Measurements from ENCODE around the gene CYP2S1.

The CYP2S1 gene

GRCh38 chr19:41238244-41238643 is 45.2 kb downstream of the CYP2S1 start:
- TF ChIP-seq, protein P1, sequence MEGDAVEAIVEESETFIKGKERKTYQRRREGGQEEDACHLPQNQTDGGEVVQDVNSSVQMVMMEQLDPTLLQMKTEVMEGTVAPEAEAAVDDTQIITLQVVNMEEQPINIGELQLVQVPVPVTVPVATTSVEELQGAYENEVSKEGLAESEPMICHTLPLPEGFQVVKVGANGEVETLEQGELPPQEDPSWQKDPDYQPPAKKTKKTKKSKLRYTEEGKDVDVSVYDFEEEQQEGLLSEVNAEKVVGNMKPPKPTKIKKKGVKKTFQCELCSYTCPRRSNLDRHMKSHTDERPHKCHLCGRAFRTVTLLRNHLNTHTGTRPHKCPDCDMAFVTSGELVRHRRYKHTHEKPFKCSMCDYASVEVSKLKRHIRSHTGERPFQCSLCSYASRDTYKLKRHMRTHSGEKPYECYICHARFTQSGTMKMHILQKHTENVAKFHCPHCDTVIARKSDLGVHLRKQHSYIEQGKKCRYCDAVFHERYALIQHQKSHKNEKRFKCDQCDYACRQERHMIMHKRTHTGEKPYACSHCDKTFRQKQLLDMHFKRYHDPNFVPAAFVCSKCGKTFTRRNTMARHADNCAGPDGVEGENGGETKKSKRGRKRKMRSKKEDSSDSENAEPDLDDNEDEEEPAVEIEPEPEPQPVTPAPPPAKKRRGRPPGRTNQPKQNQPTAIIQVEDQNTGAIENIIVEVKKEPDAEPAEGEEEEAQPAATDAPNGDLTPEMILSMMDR (IDR thresholded peaks at IDR 0.05; ENCODE audit: low read depth, low read length), result no peak

GRCh38 chr19:41239363-41239762 is 46.3 kb downstream of the CYP2S1 start:
- TF ChIP-seq, protein P1 (IDR thresholded peaks at IDR 0.05; ENCODE audit: low read depth, low read length), result no peak
- no peak overlapping the region for H3K4me3 ChIP-seq (ENCODE audit: low read depth, low read length)

More at GRCh38 chr19:41238244-41238643, 45.2 kb downstream of the CYP2S1 start:
- H3K4me3 ChIP-seq (ENCODE audit: low read depth, low read length), result no peak overlapping the region

DNA sequence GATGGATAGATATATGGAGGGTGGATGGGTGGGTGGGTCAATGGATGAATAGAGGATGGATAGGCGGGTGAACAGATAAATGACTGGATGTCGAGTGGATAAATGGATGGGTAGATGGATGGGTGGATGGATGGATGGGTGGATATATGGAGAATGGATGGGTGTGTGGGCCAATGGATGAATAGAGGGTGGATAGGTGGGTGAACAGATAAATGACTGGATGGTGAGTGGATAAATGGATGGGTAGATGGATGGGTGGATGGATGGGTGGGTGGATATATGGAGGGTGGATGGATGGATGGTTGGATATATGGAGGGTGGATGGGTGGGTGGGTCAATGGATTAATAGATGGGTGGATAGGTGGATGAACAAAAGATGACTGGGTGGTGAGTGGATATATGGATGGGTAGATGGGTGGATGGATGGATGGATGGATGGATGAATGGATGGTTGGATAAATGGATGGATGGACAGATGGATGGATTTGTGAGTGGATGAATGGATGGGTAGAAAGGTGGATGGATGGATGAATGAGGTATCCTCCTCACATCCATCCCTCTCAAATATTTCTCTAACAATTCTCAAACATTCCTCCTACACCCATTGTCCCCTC is 47.0 kb downstream of the CYP2S1 start:
- no peak overlapping the region for H3K4me3 ChIP-seq (ENCODE audit: low read depth, low read length)
- TF ChIP-seq, protein P1 (IDR thresholded peaks at IDR 0.05; ENCODE audit: low read depth, low read length), result no peak

DNA sequence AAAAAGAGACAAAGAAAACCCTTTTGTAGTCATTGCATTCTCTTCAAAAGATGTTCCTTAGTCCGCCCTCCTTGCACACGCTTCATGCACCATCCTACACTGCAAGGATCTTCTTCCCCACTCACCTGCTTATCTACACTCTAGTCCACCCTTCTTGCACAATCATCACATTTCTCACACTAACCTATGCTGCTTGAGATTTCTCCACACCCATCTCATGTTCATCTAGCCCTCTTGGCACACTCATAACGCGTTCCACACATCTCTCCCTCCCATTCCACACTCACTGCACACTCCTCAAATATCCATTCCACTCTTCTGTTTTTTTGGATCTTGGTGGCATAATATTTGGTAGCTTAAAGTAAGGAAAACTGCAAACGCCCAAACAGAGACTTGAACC is 48.8 kb downstream of the CYP2S1 start:
- no peak overlapping the region for H3K4me3 ChIP-seq (ENCODE audit: low read depth, low read length)
- TF ChIP-seq, protein P1 (IDR thresholded peaks at IDR 0.05; ENCODE audit: low read depth, low read length), result no peak

DNA sequence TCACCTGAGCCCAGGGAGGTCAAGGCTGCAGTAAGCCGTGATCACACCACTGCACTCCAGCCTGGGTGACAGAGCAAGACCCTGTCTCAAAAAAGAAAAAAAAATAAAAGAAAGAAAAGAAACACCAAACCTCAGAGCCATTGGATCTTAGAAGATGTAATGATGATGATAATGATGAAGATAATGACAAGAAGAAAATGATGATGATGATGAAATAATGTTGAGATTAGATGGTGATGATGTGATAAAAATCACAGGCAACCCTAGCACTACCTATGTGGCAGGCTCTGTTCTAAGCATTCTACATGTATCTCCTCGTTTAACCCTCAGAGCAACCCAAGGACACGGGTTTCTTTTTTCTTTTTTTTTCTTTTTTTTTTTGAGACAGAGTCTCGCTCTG is 51.1 kb downstream of the CYP2S1 start:
- TF ChIP-seq, protein P1 (IDR thresholded peaks at IDR 0.05; ENCODE audit: low read depth, low read length), result no peak
- H3K4me3 ChIP-seq (ENCODE audit: low read depth, low read length), result no peak overlapping the region

GRCh38 chr19:41245843-41246242 is 52.8 kb downstream of the CYP2S1 start:
- TF ChIP-seq, protein P1 (IDR thresholded peaks at IDR 0.05; ENCODE audit: low read depth, low read length), result no peak
- H3K4me3 ChIP-seq (ENCODE audit: low read depth, low read length), result no peak overlapping the region

GRCh38 chr19:41248895-41249294 is 55.9 kb downstream of the CYP2S1 start:
- TF ChIP-seq, protein P1 (IDR thresholded peaks at IDR 0.05; ENCODE audit: low read depth, low read length), result no peak
- H3K4me3 ChIP-seq (ENCODE audit: low read depth, low read length), result no peak overlapping the region

All from WI38 (cell line).